HEK293 (cell line): ENCODE results near the gene PPDPF.

Experiments used
- CTCF ChIA-PET: fragments of 350-600 bp; formaldehyde crosslinking; extraction: SDS; loops from one replicate; lab custom pipeline; 2021; ENCODE audit warnings: antibody characterized with exemption; lab: Yijun Ruan, JAX
- POLR2A ChIA-PET: fragments of 300-600 bp; formaldehyde crosslinking; extraction: SDS; loops from one replicate; lab custom pipeline; 2020; ENCODE audit warnings: antibody characterized with exemption, inconsistent platforms; lab: Yijun Ruan, JAX
- H3K27ac ChIP-seq: fragments of 200-500 bp; sonication (Bioruptor generic); 2 replicates; pipeline ENCODE4 v1.5.1; 2014; ENCODE audit warnings: low read depth, low read length, control low read depth, inconsistent platforms; ENCODE audit errors: extremely low read depth
- H3K36me3 ChIP-seq, 2 experiments: fragments of 200-500 bp in 1 of 2; sonication (Bioruptor generic) in 1 of 2; 1 replicate in 1 of 2; 2 replicates in 1 of 2; pipeline ENCODE4 v1.5.1; 2014 to 2017; ENCODE audit warnings: inconsistent platforms in 2 of 2, low read length in 2 of 2; ENCODE audit not compliant: control insufficient read depth in 2 of 2, insufficient read depth in 1 of 2
- H3K4me1 ChIP-seq: fragments of 200-500 bp; sonication (Bioruptor generic); 2 replicates; pipeline ENCODE4 v1.5.1; 2014; ENCODE audit warnings: mild to moderate bottlenecking, low read length, inconsistent platforms; ENCODE audit not compliant: control insufficient read depth, insufficient read depth
- H3K4me3 ChIP-seq: 2 replicates; pipeline ENCODE4 v1.5.1; 2011; ENCODE audit warnings: low read depth, mild to moderate bottlenecking, control low read depth, low read length, moderate library complexity
- H3K9me3 ChIP-seq: fragments of 200-500 bp; sonication (Bioruptor generic); 2 replicates; pipeline ENCODE4 v1.5.1; 2014; ENCODE audit warnings: low read depth, low read length, inconsistent platforms; ENCODE audit not compliant: control insufficient read depth, insufficient read depth
- BCL11B ChIP-seq: fragments of 450-650 bp; formaldehyde crosslinking; IDR thresholded peaks from 2 replicates; pipeline ENCODE4 v1.5.1; 2016; ENCODE audit warnings: low read depth, missing biosample characterization, missing genetic modification characterization
- GLIS2 ChIP-seq: fragments of 450-650 bp; formaldehyde crosslinking; IDR thresholded peaks from 2 replicates; pipeline ENCODE4 v1.5.1; 2016; ENCODE audit warnings: missing biosample characterization, missing genetic modification characterization
- OSR2 ChIP-seq: fragments of 450-650 bp; formaldehyde crosslinking; IDR thresholded peaks from 2 replicates; pipeline ENCODE4 v1.5.1; 2016; ENCODE audit warnings: missing biosample characterization, missing genetic modification characterization
- YY2 ChIP-seq: fragments of 450-650 bp; formaldehyde crosslinking; IDR thresholded peaks from 2 replicates; pipeline ENCODE4 v1.5.1; 2016; ENCODE audit warnings: missing biosample characterization, missing genetic modification characterization
- ZBTB17 ChIP-seq: fragments of 450-650 bp; formaldehyde crosslinking; IDR thresholded peaks from 2 replicates; pipeline ENCODE4 v1.5.1; 2016; ENCODE audit warnings: missing biosample characterization, missing genetic modification characterization
- ZFP37 ChIP-seq: fragments of 450-650 bp; formaldehyde crosslinking; IDR thresholded peaks from 2 replicates; pipeline ENCODE4 v1.5.1; 2016; ENCODE audit warnings: missing biosample characterization, missing genetic modification characterization
- ZFP69B ChIP-seq: fragments of 450-650 bp; formaldehyde crosslinking; IDR thresholded peaks from 2 replicates; pipeline ENCODE4 v1.5.1; 2016; ENCODE audit warnings: missing biosample characterization, missing genetic modification characterization
- ZNF239 ChIP-seq: fragments of 450-650 bp; formaldehyde crosslinking; IDR thresholded peaks from 2 replicates; pipeline ENCODE4 v1.5.1; 2016; ENCODE audit warnings: missing biosample characterization, missing genetic modification characterization
- ZNF366 ChIP-seq: fragments of 450-650 bp; formaldehyde crosslinking; conservative IDR thresholded peaks from 2 replicates; pipeline ENCODE4 v1.5.1; 2016; ENCODE audit warnings: missing biosample characterization, missing genetic modification characterization
- ZNF473 ChIP-seq: fragments of 450-650 bp; formaldehyde crosslinking; IDR thresholded peaks from 2 replicates; pipeline ENCODE4 v1.5.1; 2017; ENCODE audit warnings: missing biosample characterization, missing genetic modification characterization
- ZNF544 ChIP-seq: fragments of 450-650 bp; formaldehyde crosslinking; IDR thresholded peaks from 2 replicates; pipeline ENCODE4 v1.5.0; 2017; ENCODE audit warnings: missing biosample characterization, missing genetic modification characterization
- TF ChIP-seq, protein P1 (sequence below): fragments of 450-650 bp; formaldehyde crosslinking; IDR thresholded peaks from 2 replicates; pipeline ENCODE4 v1.5.1; 2017; ENCODE audit warnings: missing biosample characterization, missing genetic modification characterization
- TF ChIP-seq, protein P2 (sequence below): fragments of 450-650 bp; formaldehyde crosslinking; IDR thresholded peaks from 2 replicates; pipeline ENCODE4 v1.5.1; 2016; ENCODE audit warnings: missing biosample characterization, missing genetic modification characterization, borderline replicate concordance
- TF ChIP-seq, protein P3 (sequence below): fragments of 450-650 bp; formaldehyde crosslinking; IDR thresholded peaks from 2 replicates; pipeline ENCODE4 v1.5.0; 2017; ENCODE audit warnings: missing biosample characterization, missing genetic modification characterization, borderline replicate concordance
- TF ChIP-seq, protein P4 (sequence below): fragments of 450-650 bp; formaldehyde crosslinking; IDR thresholded peaks from 2 replicates; pipeline ENCODE4 v1.5.1; 2016; ENCODE audit warnings: missing biosample characterization, missing genetic modification characterization

The PPDPF gene

DNA sequence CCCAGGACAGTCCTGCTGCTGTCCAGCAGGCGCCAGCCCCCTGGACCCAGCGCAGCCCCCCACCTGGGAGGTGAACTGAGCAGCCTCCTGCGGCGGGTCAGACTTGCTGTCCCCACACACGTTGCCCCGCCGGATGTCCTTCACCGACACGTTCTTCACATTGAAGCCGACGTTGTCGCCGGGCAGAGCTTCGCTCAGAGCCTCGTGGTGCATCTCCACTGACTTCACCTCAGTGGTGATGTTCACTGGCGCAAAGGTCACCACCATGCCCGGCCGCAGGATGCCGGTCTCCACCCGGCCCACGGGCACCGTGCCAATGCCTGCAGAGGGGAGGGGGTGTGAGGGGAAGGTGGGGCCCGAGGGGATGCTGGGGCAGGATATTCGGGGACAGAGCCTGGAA lies 30.1 kb upstream of the PPDPF start:
- ChIA-PET POLR2A (no interaction called here), CTCF (no interaction called here)

DNA sequence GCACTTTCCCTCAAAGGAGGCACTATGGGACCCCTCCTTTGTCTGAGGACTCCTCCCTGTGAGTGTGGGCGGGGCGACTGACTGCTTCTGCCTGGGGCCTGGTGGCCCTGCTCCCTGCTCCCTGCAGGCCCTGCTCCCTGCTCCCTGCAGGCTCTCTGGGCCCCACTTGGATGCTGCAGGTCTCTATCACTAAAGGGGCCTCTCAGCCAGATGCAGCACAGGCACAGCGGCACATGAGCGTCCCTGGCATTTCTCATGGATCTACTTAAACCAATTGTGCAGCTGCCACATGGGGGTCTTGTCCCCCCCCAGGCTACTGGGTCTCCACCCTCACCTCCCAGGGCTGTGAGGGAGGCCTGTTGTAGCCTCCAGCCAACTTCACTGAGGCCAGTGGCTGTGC lies 29.5 kb upstream of the PPDPF start:
- ChIA-PET POLR2A (no interaction called here), CTCF (no interaction called here)
- TF ChIP-seq GLIS2 (tag by site-specific recombination), result peak; percentile 15; the same call in 1 of the 2 replicates
- 0 out of 2 replicates have a peak, but pooled peaks have one; percentile 49 for TF ChIP-seq ZFP69B (tag by site-specific recombination)
- TF ChIP-seq, protein P1, sequence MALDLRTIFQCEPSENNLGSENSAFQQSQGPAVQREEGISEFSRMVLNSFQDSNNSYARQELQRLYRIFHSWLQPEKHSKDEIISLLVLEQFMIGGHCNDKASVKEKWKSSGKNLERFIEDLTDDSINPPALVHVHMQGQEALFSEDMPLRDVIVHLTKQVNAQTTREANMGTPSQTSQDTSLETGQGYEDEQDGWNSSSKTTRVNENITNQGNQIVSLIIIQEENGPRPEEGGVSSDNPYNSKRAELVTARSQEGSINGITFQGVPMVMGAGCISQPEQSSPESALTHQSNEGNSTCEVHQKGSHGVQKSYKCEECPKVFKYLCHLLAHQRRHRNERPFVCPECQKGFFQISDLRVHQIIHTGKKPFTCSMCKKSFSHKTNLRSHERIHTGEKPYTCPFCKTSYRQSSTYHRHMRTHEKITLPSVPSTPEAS, result no peak
- peak; percentile 99 for TF ChIP-seq ZFP37 (tag by site-specific recombination)
- Histone ChIP-seq H3K4me1 (no peaks in the 10 kb centered on the region), H3K9me3 (no peaks in the 10 kb centered on the region), H3K36me3 (peaks cover 13 to 74% of the 10 kb centered on the region in 2 experiments; a peak in 2 of 3 replicates), H3K27ac (no peak overlapping the region), H3K4me3 (no peak overlapping the region)

More for the DNA sequence above, 30.1 kb upstream of the PPDPF start:
- peaks cover 13 to 68% of the 10 kb centered on the region in 2 experiments; a peak in 2 of 3 replicates for H3K36me3 ChIP-seq
- no peaks in the 10 kb centered on the region for H3K9me3 ChIP-seq
- TF ChIP-seq OSR2, result no peak
- no peak overlapping the region for H3K4me3 ChIP-seq
- H3K27ac ChIP-seq, result no peak overlapping the region
- H3K4me1 ChIP-seq, result no peaks in the 10 kb centered on the region

DNA sequence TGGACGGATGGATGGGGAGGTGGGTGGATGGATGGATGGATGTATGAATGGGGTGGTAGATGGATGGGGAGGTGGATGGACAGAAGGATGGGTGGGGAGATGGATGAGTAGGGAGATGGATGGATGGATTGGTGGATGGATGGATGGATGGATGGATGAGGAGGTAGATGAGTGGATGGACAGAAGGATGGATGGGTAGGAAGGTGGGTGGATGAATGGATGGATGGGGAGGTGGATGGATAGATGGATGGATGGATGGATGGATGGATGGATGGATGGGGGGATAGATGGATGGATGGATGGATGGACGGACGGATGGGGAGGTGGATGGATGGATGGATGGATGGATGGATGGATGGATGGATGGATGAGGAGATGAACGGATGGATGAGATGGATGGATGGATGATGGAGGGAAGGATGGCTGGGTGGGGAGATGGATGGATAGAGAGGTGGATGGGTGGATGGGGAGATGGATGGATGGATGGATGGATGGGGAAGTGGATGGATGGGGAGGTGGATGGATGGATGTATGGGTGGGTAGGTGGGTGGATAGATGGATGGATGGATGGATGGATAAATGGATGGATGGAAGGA lies 28.8 kb upstream of the PPDPF start:
- no peak overlapping the region for H3K27ac ChIP-seq
- H3K4me3 ChIP-seq, result no peak overlapping the region
- H3K4me1 ChIP-seq, result no peaks in the 10 kb centered on the region
- peaks cover 13 to 75% of the 10 kb centered on the region in 2 experiments; a peak in 2 of 3 replicates for H3K36me3 ChIP-seq
- TF ChIP-seq, protein P2, sequence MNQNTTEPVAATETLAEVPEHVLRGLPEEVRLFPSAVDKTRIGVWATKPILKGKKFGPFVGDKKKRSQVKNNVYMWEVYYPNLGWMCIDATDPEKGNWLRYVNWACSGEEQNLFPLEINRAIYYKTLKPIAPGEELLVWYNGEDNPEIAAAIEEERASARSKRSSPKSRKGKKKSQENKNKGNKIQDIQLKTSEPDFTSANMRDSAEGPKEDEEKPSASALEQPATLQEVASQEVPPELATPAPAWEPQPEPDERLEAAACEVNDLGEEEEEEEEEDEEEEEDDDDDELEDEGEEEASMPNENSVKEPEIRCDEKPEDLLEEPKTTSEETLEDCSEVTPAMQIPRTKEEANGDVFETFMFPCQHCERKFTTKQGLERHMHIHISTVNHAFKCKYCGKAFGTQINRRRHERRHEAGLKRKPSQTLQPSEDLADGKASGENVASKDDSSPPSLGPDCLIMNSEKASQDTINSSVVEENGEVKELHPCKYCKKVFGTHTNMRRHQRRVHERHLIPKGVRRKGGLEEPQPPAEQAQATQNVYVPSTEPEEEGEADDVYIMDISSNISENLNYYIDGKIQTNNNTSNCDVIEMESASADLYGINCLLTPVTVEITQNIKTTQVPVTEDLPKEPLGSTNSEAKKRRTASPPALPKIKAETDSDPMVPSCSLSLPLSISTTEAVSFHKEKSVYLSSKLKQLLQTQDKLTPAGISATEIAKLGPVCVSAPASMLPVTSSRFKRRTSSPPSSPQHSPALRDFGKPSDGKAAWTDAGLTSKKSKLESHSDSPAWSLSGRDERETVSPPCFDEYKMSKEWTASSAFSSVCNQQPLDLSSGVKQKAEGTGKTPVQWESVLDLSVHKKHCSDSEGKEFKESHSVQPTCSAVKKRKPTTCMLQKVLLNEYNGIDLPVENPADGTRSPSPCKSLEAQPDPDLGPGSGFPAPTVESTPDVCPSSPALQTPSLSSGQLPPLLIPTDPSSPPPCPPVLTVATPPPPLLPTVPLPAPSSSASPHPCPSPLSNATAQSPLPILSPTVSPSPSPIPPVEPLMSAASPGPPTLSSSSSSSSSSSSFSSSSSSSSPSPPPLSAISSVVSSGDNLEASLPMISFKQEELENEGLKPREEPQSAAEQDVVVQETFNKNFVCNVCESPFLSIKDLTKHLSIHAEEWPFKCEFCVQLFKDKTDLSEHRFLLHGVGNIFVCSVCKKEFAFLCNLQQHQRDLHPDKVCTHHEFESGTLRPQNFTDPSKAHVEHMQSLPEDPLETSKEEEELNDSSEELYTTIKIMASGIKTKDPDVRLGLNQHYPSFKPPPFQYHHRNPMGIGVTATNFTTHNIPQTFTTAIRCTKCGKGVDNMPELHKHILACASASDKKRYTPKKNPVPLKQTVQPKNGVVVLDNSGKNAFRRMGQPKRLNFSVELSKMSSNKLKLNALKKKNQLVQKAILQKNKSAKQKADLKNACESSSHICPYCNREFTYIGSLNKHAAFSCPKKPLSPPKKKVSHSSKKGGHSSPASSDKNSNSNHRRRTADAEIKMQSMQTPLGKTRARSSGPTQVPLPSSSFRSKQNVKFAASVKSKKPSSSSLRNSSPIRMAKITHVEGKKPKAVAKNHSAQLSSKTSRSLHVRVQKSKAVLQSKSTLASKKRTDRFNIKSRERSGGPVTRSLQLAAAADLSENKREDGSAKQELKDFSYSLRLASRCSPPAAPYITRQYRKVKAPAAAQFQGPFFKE, result peak; percentile 33; the same call in 1 of the 2 replicates
- TF ChIP-seq, protein P3, sequence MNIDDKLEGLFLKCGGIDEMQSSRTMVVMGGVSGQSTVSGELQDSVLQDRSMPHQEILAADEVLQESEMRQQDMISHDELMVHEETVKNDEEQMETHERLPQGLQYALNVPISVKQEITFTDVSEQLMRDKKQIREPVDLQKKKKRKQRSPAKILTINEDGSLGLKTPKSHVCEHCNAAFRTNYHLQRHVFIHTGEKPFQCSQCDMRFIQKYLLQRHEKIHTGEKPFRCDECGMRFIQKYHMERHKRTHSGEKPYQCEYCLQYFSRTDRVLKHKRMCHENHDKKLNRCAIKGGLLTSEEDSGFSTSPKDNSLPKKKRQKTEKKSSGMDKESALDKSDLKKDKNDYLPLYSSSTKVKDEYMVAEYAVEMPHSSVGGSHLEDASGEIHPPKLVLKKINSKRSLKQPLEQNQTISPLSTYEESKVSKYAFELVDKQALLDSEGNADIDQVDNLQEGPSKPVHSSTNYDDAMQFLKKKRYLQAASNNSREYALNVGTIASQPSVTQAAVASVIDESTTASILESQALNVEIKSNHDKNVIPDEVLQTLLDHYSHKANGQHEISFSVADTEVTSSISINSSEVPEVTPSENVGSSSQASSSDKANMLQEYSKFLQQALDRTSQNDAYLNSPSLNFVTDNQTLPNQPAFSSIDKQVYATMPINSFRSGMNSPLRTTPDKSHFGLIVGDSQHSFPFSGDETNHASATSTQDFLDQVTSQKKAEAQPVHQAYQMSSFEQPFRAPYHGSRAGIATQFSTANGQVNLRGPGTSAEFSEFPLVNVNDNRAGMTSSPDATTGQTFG (tag by site-specific recombination), result 0 out of 2 replicates have a peak, but pooled peaks have one; percentile 46
- TF ChIP-seq ZNF544 (tag by site-specific recombination) (0 out of 2 replicates have a peak, but pooled peaks have one; percentile 55), ZNF366 (peak; percentile 100), BCL11B (no peak), ZNF239 (0 out of 2 replicates have a peak, but pooled peaks have one; percentile 21), ZNF473 (tag by site-specific recombination) (0 out of 2 replicates have a peak, but pooled peaks have one; percentile 47), ZBTB17 (peak; percentile 99), YY2 (tag by site-specific recombination) (0 out of 2 replicates have a peak, but pooled peaks have one; percentile 18)
- TF ChIP-seq, protein P4, sequence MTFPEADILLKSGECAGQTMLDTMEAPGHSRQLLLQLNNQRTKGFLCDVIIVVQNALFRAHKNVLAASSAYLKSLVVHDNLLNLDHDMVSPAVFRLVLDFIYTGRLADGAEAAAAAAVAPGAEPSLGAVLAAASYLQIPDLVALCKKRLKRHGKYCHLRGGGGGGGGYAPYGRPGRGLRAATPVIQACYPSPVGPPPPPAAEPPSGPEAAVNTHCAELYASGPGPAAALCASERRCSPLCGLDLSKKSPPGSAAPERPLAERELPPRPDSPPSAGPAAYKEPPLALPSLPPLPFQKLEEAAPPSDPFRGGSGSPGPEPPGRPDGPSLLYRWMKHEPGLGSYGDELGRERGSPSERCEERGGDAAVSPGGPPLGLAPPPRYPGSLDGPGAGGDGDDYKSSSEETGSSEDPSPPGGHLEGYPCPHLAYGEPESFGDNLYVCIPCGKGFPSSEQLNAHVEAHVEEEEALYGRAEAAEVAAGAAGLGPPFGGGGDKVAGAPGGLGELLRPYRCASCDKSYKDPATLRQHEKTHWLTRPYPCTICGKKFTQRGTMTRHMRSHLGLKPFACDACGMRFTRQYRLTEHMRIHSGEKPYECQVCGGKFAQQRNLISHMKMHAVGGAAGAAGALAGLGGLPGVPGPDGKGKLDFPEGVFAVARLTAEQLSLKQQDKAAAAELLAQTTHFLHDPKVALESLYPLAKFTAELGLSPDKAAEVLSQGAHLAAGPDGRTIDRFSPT (tag by site-specific recombination), result no peak
- TF ChIP-seq, all 188 proteins: peak for 8
- ChIA-PET POLR2A (no interaction called here), CTCF (no interaction called here)
- H3K9me3 ChIP-seq, result no peaks in the 10 kb centered on the region
